IPS-18c (cell line): Measurements from ENCODE around the gene ETV5.
A peak's percentile ranks its signal among the peaks of the same experiment; 100 is the strongest.

ENCODE experiments used
- H3K4me3 ChIP-seq: 2 replicates; pipeline ENCODE4 v1.7.0; 2013; ENCODE audit warnings: low read depth, mild to moderate bottlenecking, low read length, moderate library complexity; ENCODE audit not compliant: insufficient read depth
- H3K9me3 ChIP-seq: one replicate; pipeline ENCODE4 v1.6.1; 2013; ENCODE audit warnings: mild to moderate bottlenecking, low read length, moderate library complexity; ENCODE audit not compliant: control insufficient read depth, insufficient read depth

ETV5 gene

GRCh38 chr3:186108941-186109865, at the start of gene ETV5:
TSS of gene ETV5 (minus strand) at chr3:186109089. CDS start at chr3:186105868, 3,221 bp downstream.
- H3K9me3 ChIP-seq, result no peaks in the 10 kb centered on the region
- peak within 1 kb of the TSS; percentile 64 for H3K4me3 ChIP-seq

GRCh38 chr3:186154641-186155040, 45.8 kb upstream of the ETV5 start:
- H3K9me3 ChIP-seq, result no peaks in the 10 kb centered on the region
- H3K4me3 ChIP-seq, result no peak overlapping the region

GRCh38 chr3:186152889-186153292, 44.0 kb upstream of the ETV5 start:
- no peaks in the 10 kb centered on the region for H3K9me3 ChIP-seq
- no peak overlapping the region for H3K4me3 ChIP-seq

GRCh38 chr3:186152361-186152798, 43.5 kb upstream of the ETV5 start:
- Histone ChIP-seq H3K9me3 (no peaks in the 10 kb centered on the region), H3K4me3 (no peak overlapping the region)

GRCh38 chr3:186151077-186151971, 42.4 kb upstream of the ETV5 start:
- H3K4me3 ChIP-seq, result no peak overlapping the region
- H3K9me3 ChIP-seq, result no peaks in the 10 kb centered on the region

- Histone ChIP-seq H3K9me3 (no peaks in the 10 kb centered on the region), H3K4me3 (no peak overlapping the region)
These were observed 41.3 kb upstream of the ETV5 start for GRCh38 chr3:186150041-186150830.

GRCh38 chr3:186149319-186149960, 40.6 kb upstream of the ETV5 start:
- Histone ChIP-seq H3K9me3 (no peaks in the 10 kb centered on the region), H3K4me3 (no peak overlapping the region)

GRCh38 chr3:186144257-186144656, 35.4 kb upstream of the ETV5 start:
- no peaks in the 10 kb centered on the region for H3K9me3 ChIP-seq
- no peak overlapping the region for H3K4me3 ChIP-seq

GRCh38 chr3:186143250-186143649, 34.4 kb upstream of the ETV5 start:
- H3K9me3 ChIP-seq, result no peaks in the 10 kb centered on the region
- no peak overlapping the region for H3K4me3 ChIP-seq

- H3K9me3 ChIP-seq, result no peaks in the 10 kb centered on the region
These were observed 33.6 kb upstream of the ETV5 start for GRCh38 chr3:186142393-186142932.

GRCh38 chr3:186141790-186142189, 32.9 kb upstream of the ETV5 start:
- Histone ChIP-seq H3K9me3 (no peaks in the 10 kb centered on the region), H3K4me3 (no peak overlapping the region)

More at GRCh38 chr3:186142393-186142932, 33.6 kb upstream of the ETV5 start:
- H3K4me3 ChIP-seq, result no peak overlapping the region

- peaks cover 2% of the 10 kb centered on the region for H3K9me3 ChIP-seq
- H3K4me3 ChIP-seq, result no peak overlapping the region
These were observed 29.5 kb upstream of the ETV5 start for GRCh38 chr3:186138272-186138981.

- peaks cover 2% of the 10 kb centered on the region for H3K9me3 ChIP-seq
- no peak overlapping the region for H3K4me3 ChIP-seq
These were observed 28.3 kb upstream of the ETV5 start for GRCh38 chr3:186137051-186137685.

GRCh38 chr3:186133980-186134379, 25.1 kb upstream of the ETV5 start:
- Histone ChIP-seq H3K9me3 (peaks cover 4% of the 10 kb centered on the region), H3K4me3 (no peak overlapping the region)

GRCh38 chr3:186132487-186132886, 23.6 kb upstream of the ETV5 start:
- no peak overlapping the region for H3K4me3 ChIP-seq

More at GRCh38 chr3:186132487-186132886, 23.6 kb upstream of the ETV5 start:
- H3K9me3 ChIP-seq, result peaks cover 4% of the 10 kb centered on the region
